Vagina (tissue), 2 donors: Measurements from ENCODE around the gene TMEM14C. TPM values are rescaled to one million over a fixed set of nuclear protein-coding genes. Genes with fewer than 3 reads are reported as not detected.
"Not testable (repeated sequence)": the region's sequence is repeated elsewhere in the genome, so short reads cannot be mapped to it uniquely, and the experiment has no call there.

ENCODE experiments used
- DNase-seq, 2 donors: peaks; one replicate each; pipeline ENCODE4 v3.0.0-alpha.2; 2017; ENCODE audit errors: extremely low spot score in 2 of 2
- H3K27ac ChIP-seq: fragments of 200-600 bp; sonication (generic); one replicate; pipeline ENCODE4 v1.5.1; 2019
- H3K27me3 ChIP-seq: fragments of 200-600 bp; sonication (generic); one replicate; pipeline ENCODE4 v1.5.1; 2019
- H3K36me3 ChIP-seq, 2 donors: fragments of 200-600 bp; sonication (generic); one replicate each; pipeline ENCODE4 v1.5.1; 2017 to 2019
- H3K4me1 ChIP-seq: fragments of 200-600 bp; sonication (generic); one replicate; pipeline ENCODE4 v1.5.1; 2019
- H3K4me3 ChIP-seq, 2 donors: fragments of 200-600 bp; sonication (generic); 1 replicate in 1 of 2; 2 replicates in 1 of 2; pipeline ENCODE4 v1.5.1; 2016 to 2019
- H3K9me3 ChIP-seq: fragments of 200-600 bp; sonication (generic); one replicate; pipeline ENCODE4 v1.5.1; 2019
- POLR2A ChIP-seq, 2 donors: fragments of 450-650 bp; IDR thresholded peaks; one replicate each; pipeline ENCODE4 v1.6.1; 2017; ENCODE audit warnings: antibody characterized with exemption in 2 of 2, mild to moderate bottlenecking in 2 of 2, moderate library complexity in 2 of 2
- POLR2AphosphoS5 ChIP-seq, 2 donors: sonication (generic); formaldehyde crosslinking; IDR thresholded peaks; one replicate each; pipeline ENCODE4 v1.9.0; 2017; ENCODE audit warnings: antibody characterized with exemption in 2 of 2, mild to moderate bottlenecking in 2 of 2, low read depth in 1 of 2; ENCODE audit not compliant: insufficient read depth in 1 of 2
- intact Hi-C: fragments of 100-400 bp; cut with DNase I; formaldehyde crosslinking; loops from one replicate; pipeline ENCODE4 v1.15.1; 2023
- total RNA-seq: library from RNA; depleted of rRNA; stranded (reverse); fragments of >200 nt; gene quantifications from one replicate; pipeline ENCODE4 v1.2.3, GENCODE V29; 2016
- TF ChIP-seq, protein P1 (sequence below), 3 experiments: fragments of 450-650 bp in 2 of 3; fragments of 200-600 bp in 1 of 3; sonication (generic) in 1 of 3; IDR thresholded peaks; one replicate each; pipeline ENCODE4 v1.5.1; 2017 to 2019; ENCODE audit warnings: antibody characterized with exemption in 3 of 3, mild to moderate bottlenecking in 2 of 3, moderate library complexity in 2 of 3

TMEM14C gene
- total RNA-seq, 1 donor from 2014 or later: 95.8 TPM

DNA sequence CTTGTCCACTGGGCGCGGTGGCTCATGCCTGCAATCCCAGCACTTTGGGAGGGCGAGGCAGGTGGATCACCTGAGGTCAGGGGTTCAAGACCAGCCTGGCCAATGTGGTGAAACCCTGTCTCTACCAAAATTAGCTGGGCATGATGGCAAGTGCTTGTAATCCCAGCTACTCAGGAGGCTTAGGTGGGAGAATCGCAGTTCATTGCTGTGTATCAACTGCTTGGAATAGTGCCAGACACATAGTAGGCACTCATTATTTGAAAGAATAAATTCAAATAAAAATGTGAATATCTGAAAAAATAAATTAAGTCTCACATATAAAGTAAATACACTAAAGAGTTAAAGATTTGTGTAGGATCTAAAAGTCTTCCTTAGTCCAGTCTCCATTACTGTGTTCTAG lies 26.2 kb upstream of the TMEM14C start:
- TF ChIP-seq POLR2A (IDR thresholded peaks at IDR 0.05): no peak
- no peak for TF ChIP-seq POLR2AphosphoS5 (IDR thresholded peaks at IDR 0.05; ENCODE audit: insufficient read depth in 1 of 2, low read depth in 1 of 2)
- TF ChIP-seq, protein P1, sequence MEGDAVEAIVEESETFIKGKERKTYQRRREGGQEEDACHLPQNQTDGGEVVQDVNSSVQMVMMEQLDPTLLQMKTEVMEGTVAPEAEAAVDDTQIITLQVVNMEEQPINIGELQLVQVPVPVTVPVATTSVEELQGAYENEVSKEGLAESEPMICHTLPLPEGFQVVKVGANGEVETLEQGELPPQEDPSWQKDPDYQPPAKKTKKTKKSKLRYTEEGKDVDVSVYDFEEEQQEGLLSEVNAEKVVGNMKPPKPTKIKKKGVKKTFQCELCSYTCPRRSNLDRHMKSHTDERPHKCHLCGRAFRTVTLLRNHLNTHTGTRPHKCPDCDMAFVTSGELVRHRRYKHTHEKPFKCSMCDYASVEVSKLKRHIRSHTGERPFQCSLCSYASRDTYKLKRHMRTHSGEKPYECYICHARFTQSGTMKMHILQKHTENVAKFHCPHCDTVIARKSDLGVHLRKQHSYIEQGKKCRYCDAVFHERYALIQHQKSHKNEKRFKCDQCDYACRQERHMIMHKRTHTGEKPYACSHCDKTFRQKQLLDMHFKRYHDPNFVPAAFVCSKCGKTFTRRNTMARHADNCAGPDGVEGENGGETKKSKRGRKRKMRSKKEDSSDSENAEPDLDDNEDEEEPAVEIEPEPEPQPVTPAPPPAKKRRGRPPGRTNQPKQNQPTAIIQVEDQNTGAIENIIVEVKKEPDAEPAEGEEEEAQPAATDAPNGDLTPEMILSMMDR (IDR thresholded peaks at IDR 0.05): no peak
- H3K27me3 ChIP-seq: no peaks in the 10 kb centered on the region
- H3K27ac ChIP-seq: no peak overlapping the region
- intact Hi-C loops: no loop called here
- H3K4me1 ChIP-seq: peaks cover 34% of the 10 kb centered on the region
- no peak for DNase-seq
- no peak overlapping the region for H3K4me3 ChIP-seq
- no peaks in the 10 kb centered on the region for H3K9me3 ChIP-seq
- H3K36me3 ChIP-seq: peaks cover 0 to 25% of the 10 kb centered on the region in 2 donors

DNA sequence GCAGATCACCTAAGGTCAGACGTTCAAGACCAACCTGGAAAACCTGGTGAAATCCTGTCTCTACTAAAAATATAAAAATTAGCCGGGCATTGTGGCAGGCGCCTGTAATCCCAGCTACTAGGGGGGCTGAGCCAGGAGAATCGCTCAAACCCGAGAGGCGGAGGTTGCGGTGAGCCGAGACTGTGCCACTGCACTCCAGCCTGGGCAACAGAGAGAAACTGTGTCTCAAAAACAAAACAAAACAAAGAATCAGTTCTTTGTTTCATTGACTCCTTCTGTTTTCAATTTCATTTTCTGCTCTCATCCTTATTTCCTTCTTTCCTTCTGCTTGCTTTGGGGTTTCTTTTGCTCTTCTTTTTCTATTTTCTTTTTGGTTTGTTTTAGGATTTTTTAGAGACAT lies 8.9 kb upstream of the TMEM14C start:
- no peak overlapping the region for H3K27ac ChIP-seq
- no peaks in the 10 kb centered on the region for H3K4me1 ChIP-seq
- intact Hi-C loops: no loop called here
- peaks cover 0 to 3% of the 10 kb centered on the region in 2 donors for H3K36me3 ChIP-seq
- H3K27me3 ChIP-seq: no peaks in the 10 kb centered on the region
- no peak overlapping the region for H3K4me3 ChIP-seq
- TF ChIP-seq POLR2A (IDR thresholded peaks at IDR 0.05) (no peak), POLR2AphosphoS5 (IDR thresholded peaks at IDR 0.05; ENCODE audit: insufficient read depth in 1 of 2, low read depth in 1 of 2) (no peak)
- TF ChIP-seq, protein P1 (IDR thresholded peaks at IDR 0.05): no peak
- no peak for DNase-seq
- H3K9me3 ChIP-seq: no peaks in the 10 kb centered on the region

DNA sequence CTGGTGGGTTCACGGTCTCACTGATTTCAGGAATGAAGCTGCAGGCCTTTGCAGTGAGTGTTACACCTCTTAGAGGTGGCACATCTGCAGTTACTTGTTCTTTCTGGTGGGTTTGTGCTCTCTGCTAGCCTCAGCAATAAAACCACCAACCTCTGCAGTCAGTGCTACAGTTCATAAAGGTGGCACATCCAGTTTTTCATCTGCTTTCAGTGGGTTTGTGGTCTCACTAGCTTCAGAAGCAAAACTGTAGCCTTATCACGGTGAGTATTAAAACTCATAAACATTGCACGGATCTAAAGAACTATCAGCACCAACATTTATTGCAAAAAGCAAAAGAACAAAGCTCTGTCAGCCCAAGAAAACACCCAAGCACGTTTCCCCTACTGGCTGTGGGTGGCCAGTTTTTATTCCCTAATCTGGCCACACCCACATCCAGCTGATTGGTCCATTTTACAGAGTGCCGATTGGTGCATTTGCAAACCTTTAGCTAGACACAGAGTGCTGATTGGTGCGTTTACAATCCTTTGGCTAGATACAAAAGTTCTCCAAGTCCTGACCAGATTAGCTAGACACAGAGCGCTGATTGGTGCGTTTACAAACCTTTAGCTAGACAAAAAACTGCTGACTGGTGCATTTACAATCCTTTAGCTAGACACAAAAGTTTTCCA lies 3.4 kb upstream of the TMEM14C start:
- no peak for DNase-seq
- Histone ChIP-seq H3K27ac (peak overlapping the region; percentile 85), H3K27me3 (no peaks in the 10 kb centered on the region), H3K36me3 (no peaks in the 10 kb centered on the region), H3K4me3 (peak overlapping the region; percentile 46 to 59), H3K9me3 (no peaks in the 10 kb centered on the region), H3K4me1 (peaks cover 31% of the 10 kb centered on the region)
- intact Hi-C loops: no loop called here
- TF ChIP-seq POLR2A (IDR thresholded peaks at IDR 0.05) (no peak), POLR2AphosphoS5 (IDR thresholded peaks at IDR 0.05; ENCODE audit: insufficient read depth in 1 of 2, low read depth in 1 of 2) (no peak)
- TF ChIP-seq, protein P1 (IDR thresholded peaks at IDR 0.05): no peak

DNA sequence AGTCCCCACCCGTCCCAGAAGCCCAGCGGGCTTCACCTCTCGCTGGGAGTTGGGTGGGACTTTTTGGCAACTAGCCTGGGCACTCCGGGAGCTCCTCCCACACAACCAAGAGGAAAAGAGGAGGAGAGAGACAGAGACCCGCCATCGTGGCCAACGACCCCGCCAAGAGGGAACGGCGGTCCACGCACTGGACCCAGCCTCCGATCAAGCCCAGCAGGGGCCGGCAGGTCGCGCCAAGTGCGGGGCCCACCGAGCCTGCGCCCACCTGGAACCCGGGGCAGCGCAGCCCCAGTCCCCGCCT lies 3.0 kb upstream of the TMEM14C start:
- intact Hi-C loops: no loop called here
- TF ChIP-seq POLR2AphosphoS5 (IDR thresholded peaks at IDR 0.05; ENCODE audit: insufficient read depth in 1 of 2, low read depth in 1 of 2) (no peak), POLR2A (IDR thresholded peaks at IDR 0.05) (no peak)
- TF ChIP-seq, protein P1 (IDR thresholded peaks at IDR 0.05): no peak
- Histone ChIP-seq H3K9me3 (no peaks in the 10 kb centered on the region), H3K36me3 (no peaks in the 10 kb centered on the region), H3K27me3 (no peaks in the 10 kb centered on the region), H3K4me3 (peak overlapping the region; percentile 46 to 59), H3K27ac (peak overlapping the region; percentile 85), H3K4me1 (peaks cover 35% of the 10 kb centered on the region)
- no peak for DNase-seq

DNA sequence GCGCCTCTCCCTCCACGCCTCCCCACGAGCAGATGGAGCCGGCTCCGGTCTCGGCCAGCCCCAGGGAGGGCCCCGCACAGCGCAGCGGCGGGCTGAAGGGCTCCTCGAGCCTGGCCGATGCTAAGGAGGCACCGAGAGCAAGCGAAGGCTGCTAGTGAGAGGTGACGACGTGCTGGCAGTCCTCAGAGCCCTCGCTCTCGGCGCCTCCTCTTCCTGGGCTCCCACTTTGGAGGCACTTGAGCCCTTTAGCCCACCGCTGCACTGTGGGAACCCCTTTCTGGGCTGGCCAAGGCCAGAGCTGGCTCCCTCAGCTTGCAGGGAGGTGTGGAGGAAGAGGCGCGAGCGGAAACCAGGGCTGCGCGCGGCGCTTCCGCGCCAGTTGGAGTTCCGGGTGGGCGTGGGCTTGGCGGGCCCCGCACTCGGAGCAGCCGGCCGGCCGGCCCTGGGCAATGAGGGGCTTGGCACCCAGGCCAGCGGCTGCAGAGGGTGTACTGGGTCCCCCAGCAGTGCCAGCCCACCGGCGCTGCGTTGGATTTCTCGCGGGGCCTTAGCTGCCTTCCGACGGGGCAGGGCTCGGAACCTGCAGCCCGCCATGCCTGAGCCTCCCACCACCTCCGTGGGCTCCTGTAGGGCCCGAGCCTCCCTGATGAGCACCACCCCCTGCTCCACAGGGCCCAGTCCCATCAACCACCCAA lies 2.5 kb upstream of the TMEM14C start:
- Histone ChIP-seq H3K27ac (peak overlapping the region; percentile 85), H3K27me3 (no peaks in the 10 kb centered on the region), H3K36me3 (peaks cover 0 to 3% of the 10 kb centered on the region in 2 donors), H3K9me3 (no peaks in the 10 kb centered on the region), H3K4me3 (peak overlapping the region; percentile 46 to 59), H3K4me1 (peaks cover 40% of the 10 kb centered on the region)
- TF ChIP-seq POLR2AphosphoS5 (IDR thresholded peaks at IDR 0.05; ENCODE audit: insufficient read depth in 1 of 2, low read depth in 1 of 2): peak in 1 of 2 donors; percentile 35
- TF ChIP-seq, protein P1 (IDR thresholded peaks at IDR 0.05): no peak
- no peak for TF ChIP-seq POLR2A (IDR thresholded peaks at IDR 0.05)
- intact Hi-C loops: no loop called here
- DNase-seq: no peak

DNA sequence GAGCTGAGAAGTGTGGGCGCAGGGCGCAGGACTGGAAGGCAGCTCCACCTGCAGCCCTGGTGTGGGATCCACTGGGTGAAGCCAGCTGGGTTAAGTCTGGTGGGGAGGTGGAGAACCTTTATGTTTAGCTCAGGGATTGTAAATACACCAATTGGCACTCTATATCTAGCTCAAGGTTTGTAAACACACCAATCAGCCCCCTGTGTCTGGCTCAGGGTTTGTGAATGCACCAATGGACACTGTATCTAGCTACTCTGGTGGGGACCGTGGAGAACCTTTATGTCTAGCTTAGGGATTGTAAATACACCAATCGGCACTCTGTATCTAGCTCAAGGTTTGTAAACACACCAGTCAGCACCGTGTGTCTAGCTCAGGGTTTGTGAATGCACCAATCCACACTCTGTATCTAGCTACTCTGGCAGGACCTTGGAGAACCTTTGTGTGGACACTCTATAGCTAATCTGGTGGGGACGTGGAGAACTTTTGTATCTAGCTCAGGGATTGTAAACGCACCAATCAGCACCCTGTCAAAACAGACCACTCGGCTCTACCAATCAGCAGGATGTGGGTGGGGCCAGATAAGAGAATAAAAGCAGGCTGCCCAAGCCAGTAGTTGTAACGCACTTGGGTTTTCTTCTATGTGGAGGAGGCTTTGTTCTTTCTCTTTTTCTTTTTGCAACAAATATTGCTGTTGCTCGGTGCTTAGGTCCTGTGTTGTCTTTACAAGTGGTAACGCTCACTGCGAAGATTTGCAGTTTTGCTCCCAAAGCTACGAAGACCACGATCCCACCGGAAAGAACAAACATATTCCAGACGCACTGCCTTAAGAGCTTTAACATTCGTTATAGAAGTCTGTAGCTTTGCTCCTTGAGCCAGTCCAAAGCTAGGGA lies 1.7 kb upstream of the TMEM14C start:
- intact Hi-C loops, DNase-seq, H3K27me3 ChIP-seq, H3K9me3 ChIP-seq: not testable (repeated sequence)
- Histone ChIP-seq H3K36me3 (peaks cover 0 to 11% of the 10 kb centered on the region in 2 donors), H3K27ac (peak overlapping the region; percentile 85), H3K4me3 (peak overlapping the region; percentile 46 to 59), H3K4me1 (peaks cover 48% of the 10 kb centered on the region)
